IMR-90 (cell line): ENCODE data around the gene LTBP1. TPM values are rescaled to one million over a fixed set of nuclear protein-coding genes. Genes with fewer than 3 reads are reported as not detected.

Experiments used
- ATAC-seq: fragments of 200-7000 bp; cut with Tn5 transposase; 2 replicates; pipeline ENCODE4 v1.9.1; 2020; ENCODE audit warnings: low read depth, mild to moderate bottlenecking, moderate library complexity
- BruUV-seq: library from RNA; stranded (reverse); fragments of 400-500 nt; replicated peaks from 2 replicates; lab custom pipeline; 2021; lab: Mats Ljungman, UMichigan
- CTCF ChIA-PET: fragments of 300-600 bp; formaldehyde crosslinking; extraction: SDS; loops from one replicate; lab custom pipeline; 2021; ENCODE audit warnings: antibody characterized with exemption; lab: Yijun Ruan, JAX
- POLR2A ChIA-PET: fragments of 300-600 bp; sonication (Branson Sonifier 250); formaldehyde crosslinking; loops from one replicate; lab custom pipeline; 2022; ENCODE audit warnings: antibody characterized with exemption; ENCODE audit not compliant: unreplicated experiment; lab: Charles Lee
- DNase-seq: peaks from one replicate; pipeline ENCODE4 v3.0.0; 2013
- H2AFZ ChIP-seq: replicated peaks from 2 replicates; pipeline ENCODE3; 2013; ENCODE audit warnings: low read length, mild to moderate bottlenecking; ENCODE audit not compliant: poor library complexity
- H2AK5ac ChIP-seq: 2 replicates; pipeline ENCODE4 v1.6.1; 2013; ENCODE audit warnings: low read depth, low read length, inconsistent platforms
- H2AK9ac ChIP-seq: replicated peaks from 2 replicates; pipeline ENCODE3; 2013; ENCODE audit warnings: mild to moderate bottlenecking, low read depth, low read length, moderate library complexity; ENCODE audit not compliant: poor library complexity
- H2BK120ac ChIP-seq: 2 replicates; pipeline ENCODE4 v1.6.1; 2013; ENCODE audit warnings: low read depth, low read length, inconsistent platforms
- H2BK15ac ChIP-seq: 3 replicates; pipeline ENCODE4 v1.6.1; 2013; ENCODE audit warnings: low read depth, low read length, inconsistent platforms
- H2BK20ac ChIP-seq: 2 replicates; pipeline ENCODE4 v1.6.1; 2013; ENCODE audit warnings: low read depth, mild to moderate bottlenecking, inconsistent platforms, low read length, moderate library complexity
- H2BK5ac ChIP-seq: 2 replicates; pipeline ENCODE4 v1.6.1; 2013; ENCODE audit warnings: mild to moderate bottlenecking, low read depth, low read length, inconsistent platforms; ENCODE audit not compliant: poor library complexity, severe bottlenecking
- H3K14ac ChIP-seq: replicated peaks from 2 replicates; pipeline ENCODE4 v1.6.1; 2013; ENCODE audit warnings: low read depth, low read length, inconsistent platforms
- H3K18ac ChIP-seq: 2 replicates; pipeline ENCODE4 v1.6.1; 2013; ENCODE audit warnings: low read depth, low read length, control low read depth
- H3K23ac ChIP-seq: 2 replicates; pipeline ENCODE4 v1.6.1; 2013; ENCODE audit warnings: low read depth, low read length, inconsistent platforms
- H3K27ac ChIP-seq: 2 replicates; pipeline ENCODE4 v1.5.1; 2013; ENCODE audit warnings: mild to moderate bottlenecking, control low read depth, low read length; ENCODE audit not compliant: insufficient read depth
- H3K27me3 ChIP-seq: 2 replicates; pipeline ENCODE4 v1.6.1; 2013; ENCODE audit warnings: low read length; ENCODE audit not compliant: control insufficient read depth, insufficient read depth
- H3K36me3 ChIP-seq: 2 replicates; pipeline ENCODE4 v1.6.1; 2013; ENCODE audit warnings: low read length, mixed read lengths; ENCODE audit not compliant: control insufficient read depth, insufficient read depth
- H3K4ac ChIP-seq: 2 replicates; pipeline ENCODE4 v1.6.1; 2013; ENCODE audit warnings: low read depth, low read length, inconsistent platforms
- H3K4me1 ChIP-seq: 2 replicates; pipeline ENCODE4 v1.6.1; 2013; ENCODE audit warnings: low read length, mixed read lengths; ENCODE audit not compliant: control insufficient read depth, insufficient read depth
- H3K4me2 ChIP-seq: 2 replicates; pipeline ENCODE4 v1.6.1; 2013; ENCODE audit warnings: low read depth, mild to moderate bottlenecking, control low read depth, low read length, moderate library complexity
- H3K4me3 ChIP-seq: 2 replicates; pipeline ENCODE4 v1.5.1; 2013; ENCODE audit warnings: low read depth, mild to moderate bottlenecking, control low read depth, low read length, moderate library complexity; ENCODE audit not compliant: insufficient read depth
- H3K56ac ChIP-seq: 2 replicates; pipeline ENCODE4 v1.6.1; 2013; ENCODE audit warnings: low read length, inconsistent platforms; ENCODE audit not compliant: insufficient read depth; ENCODE audit errors: extremely low read depth
- H3K79me1 ChIP-seq, 2 experiments: 2 replicates each; pipeline ENCODE4 v1.6.1; 2013; ENCODE audit warnings: low read length in 2 of 2, inconsistent platforms in 1 of 2, low read depth in 1 of 2
- H3K9ac ChIP-seq: 2 replicates; pipeline ENCODE4 v1.6.1; 2013; ENCODE audit warnings: low read depth, low read length, control low read depth
- H3K9me1 ChIP-seq: 2 replicates; pipeline ENCODE4 v1.6.1; 2013; ENCODE audit warnings: low read length, inconsistent platforms; ENCODE audit not compliant: insufficient read depth
- H3K9me3 ChIP-seq: 2 replicates; pipeline ENCODE4 v1.6.1; 2013; ENCODE audit warnings: low read length; ENCODE audit not compliant: control insufficient read depth, insufficient read depth
- H4K20me1 ChIP-seq: 2 replicates; pipeline ENCODE4 v1.6.1; 2013; ENCODE audit warnings: low read length, inconsistent platforms; ENCODE audit not compliant: insufficient read depth
- H4K5ac ChIP-seq: 2 replicates; pipeline ENCODE4 v1.6.1; 2013; ENCODE audit warnings: mild to moderate bottlenecking, low read depth, low read length, control low read depth
- H4K8ac ChIP-seq, 2 experiments: 2 replicates each; pipeline ENCODE4 v1.6.1; 2013; ENCODE audit warnings: low read depth in 2 of 2, low read length in 2 of 2, control low read depth in 1 of 2, inconsistent platforms in 1 of 2
- H4K91ac ChIP-seq: 2 replicates; pipeline ENCODE4 v1.6.1; 2013; ENCODE audit warnings: low read depth, low read length, inconsistent platforms; ENCODE audit not compliant: insufficient read depth
- BHLHE40 ChIP-seq: fragments of 150-350 bp; IDR thresholded peaks from 2 replicates; pipeline ENCODE4 v1.6.1; 2016; ENCODE audit warnings: mild to moderate bottlenecking, low read depth, low read length
- CEBPB ChIP-seq: IDR thresholded peaks from 2 replicates; pipeline ENCODE4 v1.6.1; 2012; ENCODE audit warnings: low read depth, low read length, improper control_type of control experiment
- CHD1 ChIP-seq: IDR thresholded peaks from 2 replicates; pipeline ENCODE4 v1.6.1; 2012; ENCODE audit warnings: low read depth, low read length, improper control_type of control experiment
- FOS ChIP-seq: fragments of 150-350 bp; IDR thresholded peaks from 2 replicates; pipeline ENCODE4 v1.6.1; 2016; ENCODE audit warnings: low read depth, low read length
- MAFK ChIP-seq: IDR thresholded peaks from 2 replicates; pipeline ENCODE4 v1.6.1; 2012; ENCODE audit warnings: low read depth, low read length, improper control_type of control experiment
- MAZ ChIP-seq: IDR thresholded peaks from 2 replicates; pipeline ENCODE4 v1.6.1; 2012; ENCODE audit warnings: low read depth, mild to moderate bottlenecking, low read length, improper control_type of control experiment, moderate library complexity, borderline replicate concordance
- MXI1 ChIP-seq: IDR thresholded peaks from 2 replicates; pipeline ENCODE4 v1.6.1; 2012; ENCODE audit warnings: low read depth, mild to moderate bottlenecking, low read length, moderate library complexity, borderline replicate concordance
- NFE2L2 ChIP-seq: fragments of 150-350 bp; IDR thresholded peaks from 2 replicates; pipeline ENCODE4 v1.6.1; 2016; ENCODE audit warnings: low read depth, mild to moderate bottlenecking, low read length
- POLR2A ChIP-seq: IDR thresholded peaks from 2 replicates; pipeline ENCODE4 v1.6.1; 2012; ENCODE audit warnings: mild to moderate bottlenecking, low read depth, low read length
- RAD21 ChIP-seq: IDR thresholded peaks from 2 replicates; pipeline ENCODE4 v1.6.1; 2012; ENCODE audit warnings: low read length, improper control_type of control experiment
- RCOR1 ChIP-seq: IDR thresholded peaks from 2 replicates; pipeline ENCODE4 v1.6.1; 2012; ENCODE audit warnings: mild to moderate bottlenecking, low read length, improper control_type of control experiment; ENCODE audit not compliant: insufficient replicate concordance
- RFX5 ChIP-seq: IDR thresholded peaks from 2 replicates; pipeline ENCODE4 v1.8.0; 2012; ENCODE audit warnings: low read depth, mild to moderate bottlenecking, low read length, moderate library complexity
- SMC3 ChIP-seq: fragments of 150-350 bp; IDR thresholded peaks from 2 replicates; pipeline ENCODE4 v1.6.1; 2016; ENCODE audit warnings: low read depth, mild to moderate bottlenecking, antibody characterized with exemption, low read length, moderate library complexity
- WGBS, 2 experiments: methylation state at CpG; one replicate each; pipeline versions ENCODE4 v1.1.5 to v1.1.7; 2013; ENCODE audit warnings: missing lambda C conversion rate in 2 of 2; ENCODE audit not compliant: insufficient read length in 1 of 2; ENCODE audit errors: extremely low coverage in 2 of 2; 5-methylcytosine and 5-hydroxymethylcytosine counted together
- dilution Hi-C: fragments of 300-500 bp; cut with HindIII; formaldehyde crosslinking; loops from one replicate; pipeline ENCODE4 v1.14.3; 2018; ENCODE audit warnings: low sequenced_read_pairs; ENCODE audit not compliant: unreplicated experiment
- in situ Hi-C: fragments of 300-500 bp; cut with MboI; formaldehyde crosslinking; loops from 3 replicates; pipeline ENCODE4 v1.14.3; 2019; ENCODE audit warnings: low sequenced_read_pairs, inconsistent platforms, mixed read lengths
- intact Hi-C: fragments of 100-400 bp; cut with micrococcal nuclease; formaldehyde crosslinking; loops from 2 replicates; pipeline ENCODE4 v1.10.0; 2022
- polyA plus RNA-seq, 3 experiments: library from polyadenylated mRNA; depleted of rRNA; stranded (reverse); fragments of >200 nt; gene quantifications; 2 replicates each; pipeline ENCODE4 v1.2.3, GENCODE V29; 2012; ENCODE audit warnings: low replicate concordance in 1 of 3
- total RNA-seq: library from RNA; depleted of rRNA; stranded (reverse); fragments of >200 nt; gene quantifications from 2 replicates; pipeline ENCODE4 v1.2.3, GENCODE V29; 2012
- TF ChIP-seq, protein P1 (sequence below): conservative IDR thresholded peaks from 2 replicates; pipeline ENCODE4 v1.5.1; 2012; ENCODE audit warnings: mild to moderate bottlenecking, low read depth, low read length, improper control_type of control experiment
- TF ChIP-seq, protein P2 (sequence below): fragments of 150-350 bp; IDR thresholded peaks from 2 replicates; pipeline ENCODE4 v1.6.1; 2016; ENCODE audit warnings: low read depth, mild to moderate bottlenecking, low read length, moderate library complexity, borderline replicate concordance

LTBP1 gene
- total and polyA plus RNA-seq, 2 of the 4 experiments (the other 2 are of a cell fraction) = 235 to 326 TPM

DNA sequence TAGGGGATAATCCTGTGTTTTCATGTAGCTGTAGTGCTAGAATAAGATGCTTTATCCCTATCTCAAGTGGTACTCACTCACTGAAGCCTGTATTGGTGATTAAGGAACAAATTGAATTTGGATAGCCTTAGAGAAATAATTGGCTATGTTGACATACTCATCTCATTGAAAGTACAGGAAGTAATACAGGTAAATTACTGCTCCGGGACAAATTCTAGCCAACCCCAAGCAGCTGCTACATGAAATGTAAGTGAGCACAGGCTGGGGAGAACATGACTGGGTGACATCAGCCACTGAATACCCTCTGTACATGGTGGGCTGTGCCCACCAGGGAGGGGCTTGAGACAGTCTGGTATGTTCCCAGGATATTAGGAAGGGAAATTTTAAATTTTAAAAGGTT lies 341.3 kb downstream of the LTBP1 start:
- no peak overlapping the region for H2BK15ac ChIP-seq
- no CpG with 5 or more reads among the region's 1 CpG for WGBS, 2 experiments
- no peak overlapping the region for H2AFZ ChIP-seq
- no peak overlapping the region for H4K91ac ChIP-seq
- H3K27me3 ChIP-seq = no peaks in the 10 kb centered on the region
- BruUV-seq = no TSS peak
- intact Hi-C loops = no loop called here
- no peak overlapping the region for H2BK120ac ChIP-seq
- no peak overlapping the region for H2AK5ac ChIP-seq
- H3K4me1 ChIP-seq = peaks cover 12% of the 10 kb centered on the region
- H2BK20ac ChIP-seq = no peak overlapping the region
- TF ChIP-seq RFX5 (no peak), POLR2A (no peak), CEBPB (no peak), RAD21 (no peak), SMC3 (no peak), CHD1 (no peak), RCOR1 (no peak), MXI1 (no peak), FOS (no peak), MAFK (no peak), NFE2L2 (no peak), MAZ (no peak), BHLHE40 (no peak)
- TF ChIP-seq, protein P1, sequence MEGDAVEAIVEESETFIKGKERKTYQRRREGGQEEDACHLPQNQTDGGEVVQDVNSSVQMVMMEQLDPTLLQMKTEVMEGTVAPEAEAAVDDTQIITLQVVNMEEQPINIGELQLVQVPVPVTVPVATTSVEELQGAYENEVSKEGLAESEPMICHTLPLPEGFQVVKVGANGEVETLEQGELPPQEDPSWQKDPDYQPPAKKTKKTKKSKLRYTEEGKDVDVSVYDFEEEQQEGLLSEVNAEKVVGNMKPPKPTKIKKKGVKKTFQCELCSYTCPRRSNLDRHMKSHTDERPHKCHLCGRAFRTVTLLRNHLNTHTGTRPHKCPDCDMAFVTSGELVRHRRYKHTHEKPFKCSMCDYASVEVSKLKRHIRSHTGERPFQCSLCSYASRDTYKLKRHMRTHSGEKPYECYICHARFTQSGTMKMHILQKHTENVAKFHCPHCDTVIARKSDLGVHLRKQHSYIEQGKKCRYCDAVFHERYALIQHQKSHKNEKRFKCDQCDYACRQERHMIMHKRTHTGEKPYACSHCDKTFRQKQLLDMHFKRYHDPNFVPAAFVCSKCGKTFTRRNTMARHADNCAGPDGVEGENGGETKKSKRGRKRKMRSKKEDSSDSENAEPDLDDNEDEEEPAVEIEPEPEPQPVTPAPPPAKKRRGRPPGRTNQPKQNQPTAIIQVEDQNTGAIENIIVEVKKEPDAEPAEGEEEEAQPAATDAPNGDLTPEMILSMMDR = no peak
- TF ChIP-seq, protein P2, sequence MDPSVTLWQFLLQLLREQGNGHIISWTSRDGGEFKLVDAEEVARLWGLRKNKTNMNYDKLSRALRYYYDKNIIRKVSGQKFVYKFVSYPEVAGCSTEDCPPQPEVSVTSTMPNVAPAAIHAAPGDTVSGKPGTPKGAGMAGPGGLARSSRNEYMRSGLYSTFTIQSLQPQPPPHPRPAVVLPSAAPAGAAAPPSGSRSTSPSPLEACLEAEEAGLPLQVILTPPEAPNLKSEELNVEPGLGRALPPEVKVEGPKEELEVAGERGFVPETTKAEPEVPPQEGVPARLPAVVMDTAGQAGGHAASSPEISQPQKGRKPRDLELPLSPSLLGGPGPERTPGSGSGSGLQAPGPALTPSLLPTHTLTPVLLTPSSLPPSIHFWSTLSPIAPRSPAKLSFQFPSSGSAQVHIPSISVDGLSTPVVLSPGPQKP = no peak
- in situ Hi-C loops = no loop called here
- dilution Hi-C loops = no loop called here
- H3K27ac ChIP-seq = no peak overlapping the region
- DNase-seq = no peak
- H3K9ac ChIP-seq = no peak overlapping the region
- no peak overlapping the region for H3K23ac ChIP-seq
- no peaks in the 10 kb centered on the region for H3K9me3 ChIP-seq
- no peak overlapping the region for H2BK5ac ChIP-seq
- no peak overlapping the region for H3K18ac ChIP-seq
- POLR2A ChIA-PET = no interaction called here
- H3K79me1 ChIP-seq = peaks cover 22 to 39% of the 10 kb centered on the region in 2 experiments
- no peak overlapping the region for H3K4me2 ChIP-seq
- H4K5ac ChIP-seq = no peak overlapping the region
- no peak overlapping the region for H3K4ac ChIP-seq
- peaks cover 39% of the 10 kb centered on the region for H3K36me3 ChIP-seq
- H4K8ac ChIP-seq = no peak overlapping the region
- no peak overlapping the region for H3K4me3 ChIP-seq
- CTCF ChIA-PET = no interaction called here
- H4K20me1 ChIP-seq = peaks cover 8% of the 10 kb centered on the region; the same call in 1 of the 2 replicates
- H3K9me1 ChIP-seq = peaks cover 11% of the 10 kb centered on the region; the same call in 1 of the 2 replicates
- H2AK9ac ChIP-seq = no peak overlapping the region
- H3K14ac ChIP-seq = no peak overlapping the region
- no peak overlapping the region for H3K56ac ChIP-seq
- ATAC-seq = no peak
